Dermis microvascular lymphatic vessel endothelial cell (primary cell): ENCODE results near the gene AGTPBP1. TPM values are rescaled to one million over a fixed set of nuclear protein-coding genes. Genes with fewer than 3 reads are reported as not detected.
"Not testable (repeated sequence)": the region's sequence is repeated elsewhere in the genome, so short reads cannot be mapped to it uniquely, and the experiment has no call there.

Experiments
- DNase-seq, 2 donors: peaks; one replicate each; pipeline versions ENCODE4 v3.0.0 to v3.0.0-alpha.2; 2010; ENCODE audit warnings: low read depth in 2 of 2
- total RNA-seq: library from RNA; depleted of rRNA; stranded (reverse); fragments of >200 nt; gene quantifications from 2 replicates; pipeline ENCODE4 v1.2.1, GENCODE V29; 2014

AGTPBP1 gene
- total RNA-seq, 1 donor from 2014 or later, result 19.9 TPM

GRCh38 chr9:85723215-85723614 lies 18.5 kb downstream of the AGTPBP1 start:
- DNase-seq, result no peak

- not testable (repeated sequence) for DNase-seq
Measured at GRCh38 chr9:85719411-85719810, 22.3 kb downstream of the AGTPBP1 start.

- not testable (repeated sequence) for DNase-seq
Measured at GRCh38 chr9:85717818-85718217, 23.9 kb downstream of the AGTPBP1 start.

GRCh38 chr9:85717220-85717619 lies 24.5 kb downstream of the AGTPBP1 start:
- no peak for DNase-seq

- DNase-seq, result no peak
Measured at GRCh38 chr9:85716031-85716877, 25.5 kb downstream of the AGTPBP1 start.

GRCh38 chr9:85715587-85715986 lies 26.2 kb downstream of the AGTPBP1 start:
- DNase-seq, result no peak

- no peak for DNase-seq
Measured at GRCh38 chr9:85713897-85714296, 27.9 kb downstream of the AGTPBP1 start.

GRCh38 chr9:85704744-85705143 lies 37.0 kb downstream of the AGTPBP1 start:
- DNase-seq, result no peak

GRCh38 chr9:85703398-85703797 lies 38.4 kb downstream of the AGTPBP1 start:
- no peak for DNase-seq

GRCh38 chr9:85702726-85703289 lies 38.9 kb downstream of the AGTPBP1 start:
- no peak for DNase-seq

GRCh38 chr9:85702191-85702590 lies 39.6 kb downstream of the AGTPBP1 start:
- no peak for DNase-seq

GRCh38 chr9:85700330-85700729 lies 41.4 kb downstream of the AGTPBP1 start:
- DNase-seq, result no peak

GRCh38 chr9:85688361-85688760 lies 53.4 kb downstream of the AGTPBP1 start:
- DNase-seq, result no peak

GRCh38 chr9:85685081-85685480 lies 56.7 kb downstream of the AGTPBP1 start:
- DNase-seq, result no peak

GRCh38 chr9:85676790-85677189 lies 65.0 kb downstream of the AGTPBP1 start:
- DNase-seq, result no peak

- DNase-seq, result no peak
Measured at GRCh38 chr9:85667374-85667773, 74.4 kb downstream of the AGTPBP1 start.

- DNase-seq, result no peak
Measured at GRCh38 chr9:85666086-85666485, 75.7 kb downstream of the AGTPBP1 start.

- no peak for DNase-seq
Measured at GRCh38 chr9:85662573-85662972, 79.2 kb downstream of the AGTPBP1 start.

GRCh38 chr9:85658716-85659115 lies 83.0 kb downstream of the AGTPBP1 start:
- no peak for DNase-seq

- DNase-seq, result no peak
Measured at GRCh38 chr9:85653153-85653552, 88.6 kb downstream of the AGTPBP1 start.

- DNase-seq, result no peak
Measured at GRCh38 chr9:85647571-85647970, 94.2 kb downstream of the AGTPBP1 start.

GRCh38 chr9:85645909-85646627 lies 95.7 kb downstream of the AGTPBP1 start:
- no peak for DNase-seq
